Measurements from ENCODE around the gene LPP.

GRCh38 chr3:188205992-188206416 is 52.0 kb downstream of the LPP start:
- TF ChIP-seq, protein P1, sequence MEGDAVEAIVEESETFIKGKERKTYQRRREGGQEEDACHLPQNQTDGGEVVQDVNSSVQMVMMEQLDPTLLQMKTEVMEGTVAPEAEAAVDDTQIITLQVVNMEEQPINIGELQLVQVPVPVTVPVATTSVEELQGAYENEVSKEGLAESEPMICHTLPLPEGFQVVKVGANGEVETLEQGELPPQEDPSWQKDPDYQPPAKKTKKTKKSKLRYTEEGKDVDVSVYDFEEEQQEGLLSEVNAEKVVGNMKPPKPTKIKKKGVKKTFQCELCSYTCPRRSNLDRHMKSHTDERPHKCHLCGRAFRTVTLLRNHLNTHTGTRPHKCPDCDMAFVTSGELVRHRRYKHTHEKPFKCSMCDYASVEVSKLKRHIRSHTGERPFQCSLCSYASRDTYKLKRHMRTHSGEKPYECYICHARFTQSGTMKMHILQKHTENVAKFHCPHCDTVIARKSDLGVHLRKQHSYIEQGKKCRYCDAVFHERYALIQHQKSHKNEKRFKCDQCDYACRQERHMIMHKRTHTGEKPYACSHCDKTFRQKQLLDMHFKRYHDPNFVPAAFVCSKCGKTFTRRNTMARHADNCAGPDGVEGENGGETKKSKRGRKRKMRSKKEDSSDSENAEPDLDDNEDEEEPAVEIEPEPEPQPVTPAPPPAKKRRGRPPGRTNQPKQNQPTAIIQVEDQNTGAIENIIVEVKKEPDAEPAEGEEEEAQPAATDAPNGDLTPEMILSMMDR (IDR thresholded peaks at IDR 0.05) = peak; percentile 35 to 50 (median 43)
- TF ChIP-seq POLR2A (IDR thresholded peaks at IDR 0.05) = no peak
- TF ChIP-seq POLR2AphosphoS5 (IDR thresholded peaks at IDR 0.05) = no peak
- TF ChIP-seq EP300 (IDR thresholded peaks at IDR 0.05; ENCODE audit: low read depth) = no peak
